Thyroid gland (tissue), 4 donors: ENCODE measurements around the gene PRSS48. TPM values are rescaled to one million over a fixed set of nuclear protein-coding genes. Genes with fewer than 3 reads are reported as not detected.
"Not testable (repeated sequence)": the region's sequence is repeated elsewhere in the genome, so short reads cannot be mapped to it uniquely, and the experiment has no call there.

Source experiments
- DNase-seq, 2 donors: peaks; one replicate each; pipeline ENCODE4 v3.0.0-alpha.2; 2019
- H3K27ac ChIP-seq, 3 donors: fragments of 200-600 bp; sonication (generic); 1 replicate in 2 of 3; 2 replicates in 1 of 3; pipeline ENCODE4 v1.5.1; 2016 to 2019; ENCODE audit warnings: mild to moderate bottlenecking in 1 of 3, moderate library complexity in 1 of 3
- H3K27me3 ChIP-seq: fragments of 200-600 bp; sonication (generic); one replicate; pipeline ENCODE4 v1.5.1; 2019
- H3K36me3 ChIP-seq, 2 donors: fragments of 200-600 bp; sonication (generic); one replicate each; pipeline ENCODE4 v1.5.1; 2016 to 2019
- H3K4me1 ChIP-seq, 2 donors: fragments of 200-600 bp; sonication (generic); one replicate each; pipeline ENCODE4 v1.5.1; 2017 to 2019
- H3K4me3 ChIP-seq, 3 donors: fragments of 200-600 bp; sonication (generic); replicated peaks in 1 of 3; 1 replicate in 2 of 3; 2 replicates in 1 of 3; pipeline ENCODE4 v1.5.1; 2016; ENCODE audit warnings: mild to moderate bottlenecking in 1 of 3
- H3K9me3 ChIP-seq: fragments of 200-600 bp; sonication (generic); one replicate; pipeline ENCODE4 v1.5.1; 2017
- POLR2A ChIP-seq, 2 donors: fragments of 450-650 bp; IDR thresholded peaks; one replicate each; pipeline ENCODE4 v1.6.1; 2017; ENCODE audit warnings: antibody characterized with exemption in 2 of 2, mild to moderate bottlenecking in 2 of 2, moderate library complexity in 1 of 2
- WGBS, 2 donors: methylation state at CpG; one replicate each; pipeline ENCODE4 v1.1.5; 2017; 5-methylcytosine and 5-hydroxymethylcytosine counted together
- intact Hi-C: fragments of 100-400 bp; cut with DNase I; formaldehyde crosslinking; loops from one replicate; pipeline ENCODE4 v1.15.1; 2023
- total RNA-seq, 4 donors: library from RNA; depleted of rRNA; stranded (reverse); fragments of >200 nt; gene quantifications; one replicate each; pipeline ENCODE4 v1.2.3, GENCODE V29; 2016
- TF ChIP-seq, protein P1 (sequence below), 6 experiments: fragments of 200-600 bp in 3 of 6; fragments of 450-650 bp in 3 of 6; sonication (generic) in 3 of 6; IDR thresholded peaks; one replicate each; pipeline ENCODE4 v1.5.1; 2016 to 2019; ENCODE audit warnings: antibody characterized with exemption in 6 of 6, mild to moderate bottlenecking in 2 of 6, inconsistent platforms in 1 of 6, moderate library complexity in 1 of 6

The PRSS48 gene
- total RNA-seq, 4 donors from 2014 or later = not detected

DNA sequence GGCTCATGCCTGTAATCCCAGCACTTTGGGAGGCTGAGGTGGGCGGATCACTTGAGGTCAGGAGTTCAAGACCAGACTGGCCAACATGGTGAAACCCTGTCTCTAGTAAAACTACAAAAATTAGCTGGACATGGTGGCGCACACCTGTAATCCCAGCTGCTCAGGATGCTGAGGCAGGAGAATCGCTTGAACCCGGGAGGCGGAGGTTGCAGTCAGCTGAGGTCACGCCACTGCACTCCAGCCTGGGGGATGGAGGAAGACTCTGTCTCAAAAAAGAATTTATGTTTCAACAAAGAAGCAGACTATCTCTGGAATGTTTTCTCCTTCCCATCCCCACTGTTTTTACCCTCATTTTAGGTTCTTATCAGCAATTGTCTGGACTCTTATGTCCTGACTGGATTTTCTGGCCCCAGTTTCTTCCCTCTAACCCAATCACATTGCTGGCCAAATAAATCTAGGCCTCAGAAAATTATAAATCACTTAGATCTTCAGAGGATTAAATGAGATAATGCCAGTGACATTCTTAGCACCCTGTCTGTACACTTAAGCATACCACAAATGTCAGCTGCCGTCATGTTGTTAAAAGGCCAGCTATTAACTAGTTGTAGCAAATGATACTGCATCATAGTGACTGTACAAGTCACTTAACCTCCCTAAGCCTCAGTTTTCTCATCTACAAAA lies 44.9 kb upstream of the PRSS48 start:
- no peak for TF ChIP-seq POLR2A (IDR thresholded peaks at IDR 0.05)
- TF ChIP-seq, protein P1, sequence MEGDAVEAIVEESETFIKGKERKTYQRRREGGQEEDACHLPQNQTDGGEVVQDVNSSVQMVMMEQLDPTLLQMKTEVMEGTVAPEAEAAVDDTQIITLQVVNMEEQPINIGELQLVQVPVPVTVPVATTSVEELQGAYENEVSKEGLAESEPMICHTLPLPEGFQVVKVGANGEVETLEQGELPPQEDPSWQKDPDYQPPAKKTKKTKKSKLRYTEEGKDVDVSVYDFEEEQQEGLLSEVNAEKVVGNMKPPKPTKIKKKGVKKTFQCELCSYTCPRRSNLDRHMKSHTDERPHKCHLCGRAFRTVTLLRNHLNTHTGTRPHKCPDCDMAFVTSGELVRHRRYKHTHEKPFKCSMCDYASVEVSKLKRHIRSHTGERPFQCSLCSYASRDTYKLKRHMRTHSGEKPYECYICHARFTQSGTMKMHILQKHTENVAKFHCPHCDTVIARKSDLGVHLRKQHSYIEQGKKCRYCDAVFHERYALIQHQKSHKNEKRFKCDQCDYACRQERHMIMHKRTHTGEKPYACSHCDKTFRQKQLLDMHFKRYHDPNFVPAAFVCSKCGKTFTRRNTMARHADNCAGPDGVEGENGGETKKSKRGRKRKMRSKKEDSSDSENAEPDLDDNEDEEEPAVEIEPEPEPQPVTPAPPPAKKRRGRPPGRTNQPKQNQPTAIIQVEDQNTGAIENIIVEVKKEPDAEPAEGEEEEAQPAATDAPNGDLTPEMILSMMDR (IDR thresholded peaks at IDR 0.05) = no peak
- Histone ChIP-seq H3K27me3 (no peaks in the 10 kb centered on the region), H3K9me3 (no peaks in the 10 kb centered on the region), H3K27ac (no peak overlapping the region), H3K4me1 (peaks cover 6 to 15% of the 10 kb centered on the region in 2 donors), H3K4me3 (no peak overlapping the region), H3K36me3 (no peaks in the 10 kb centered on the region)
- 84 to 85% methylated on average over 7 of the region's 7 CpGs for WGBS, 2 donors
- intact Hi-C loops = no loop called here
- DNase-seq = no peak

GRCh38 chr4:151233600-151233999 lies 43.4 kb upstream of the PRSS48 start:
- Histone ChIP-seq H3K4me3 (no peak overlapping the region), H3K4me1 (peaks cover 5 to 7% of the 10 kb centered on the region in 2 donors), H3K27me3 (no peaks in the 10 kb centered on the region), H3K27ac (no peak overlapping the region), H3K9me3 (no peaks in the 10 kb centered on the region), H3K36me3 (no peaks in the 10 kb centered on the region)
- no peak for TF ChIP-seq POLR2A (IDR thresholded peaks at IDR 0.05)
- TF ChIP-seq, protein P1 (IDR thresholded peaks at IDR 0.05) = no peak
- intact Hi-C loops = no loop called here
- no peak for DNase-seq
- 94 to 95% methylated on average over 5 of the region's 5 CpGs for WGBS, 2 donors

- H3K27ac ChIP-seq, H3K4me3 ChIP-seq, H3K36me3 ChIP-seq, DNase-seq, H3K9me3 ChIP-seq, H3K27me3 ChIP-seq, intact Hi-C loops: not testable (repeated sequence)
- WGBS, 2 donors = 96 to 100% methylated on average over 1 of the region's 1 CpG
- H3K4me1 ChIP-seq = peaks cover 13% of the 10 kb centered on the region in 2 donors
These were observed 41.6 kb upstream of the PRSS48 start for GRCh38 chr4:151235373-151235772.

GRCh38 chr4:151236036-151236435 lies 40.9 kb upstream of the PRSS48 start:
- Histone ChIP-seq H3K36me3 (no peaks in the 10 kb centered on the region), H3K9me3 (no peaks in the 10 kb centered on the region), H3K27me3 (no peaks in the 10 kb centered on the region), H3K27ac (no peak overlapping the region), H3K4me1 (peaks cover 13% of the 10 kb centered on the region in 2 donors), H3K4me3 (no peak overlapping the region)
- WGBS, 2 donors = 97% methylated on average over 23 of the region's 27 CpGs; no CpG with 5 or more reads in 1 of the 2 donors
- intact Hi-C loops = no loop called here
- TF ChIP-seq, protein P1 (IDR thresholded peaks at IDR 0.05) = no peak
- TF ChIP-seq POLR2A (IDR thresholded peaks at IDR 0.05) = no peak
- DNase-seq = no peak

DNA sequence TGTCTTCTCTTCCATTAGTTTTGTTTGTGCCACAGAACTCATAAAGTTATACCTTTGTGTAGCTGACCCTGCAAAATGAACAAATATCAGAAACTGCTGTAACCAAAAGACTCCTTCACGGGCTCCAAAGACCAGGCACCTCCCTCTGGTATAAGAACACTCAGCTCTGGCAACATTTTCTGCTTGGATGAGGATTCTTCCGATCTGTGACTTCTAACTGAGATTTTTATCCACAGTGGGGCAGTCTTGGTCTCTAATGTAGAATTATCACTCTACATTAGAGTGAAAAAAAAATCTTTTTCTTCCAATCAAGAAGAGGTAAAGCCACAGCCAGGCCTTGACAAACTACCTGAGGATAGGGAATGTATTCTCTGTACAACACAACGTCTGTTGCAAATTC lies 38.5 kb upstream of the PRSS48 start:
- Histone ChIP-seq H3K36me3 (no peaks in the 10 kb centered on the region), H3K9me3 (no peaks in the 10 kb centered on the region), H3K4me3 (no peak overlapping the region), H3K4me1 (peaks cover 13% of the 10 kb centered on the region in 2 donors), H3K27me3 (no peaks in the 10 kb centered on the region), H3K27ac (no peak overlapping the region)
- no peak for TF ChIP-seq POLR2A (IDR thresholded peaks at IDR 0.05)
- TF ChIP-seq, protein P1 (IDR thresholded peaks at IDR 0.05) = peak in 4 of 6 experiments; percentile 18 to 56 (median 40)
- DNase-seq = peak; percentile 33 to 34
- intact Hi-C loops = no loop called here
- WGBS, 2 donors = 10 to 18% methylated on average over 3 of the region's 3 CpGs
